HG03039 (cell line): ENCODE measurements around the gene HEATR9.
A peak's percentile ranks its signal among the peaks of the same experiment; 100 is the strongest.

Experiments used
- ATAC-seq: cut with Tn5 transposase; IDR thresholded peaks from one replicate; pipeline ENCODE4 v1.9.1; 2021; ENCODE audit warnings: mild to moderate bottlenecking, moderate library complexity; ENCODE audit not compliant: unreplicated experiment

Gene HEATR9

DNA sequence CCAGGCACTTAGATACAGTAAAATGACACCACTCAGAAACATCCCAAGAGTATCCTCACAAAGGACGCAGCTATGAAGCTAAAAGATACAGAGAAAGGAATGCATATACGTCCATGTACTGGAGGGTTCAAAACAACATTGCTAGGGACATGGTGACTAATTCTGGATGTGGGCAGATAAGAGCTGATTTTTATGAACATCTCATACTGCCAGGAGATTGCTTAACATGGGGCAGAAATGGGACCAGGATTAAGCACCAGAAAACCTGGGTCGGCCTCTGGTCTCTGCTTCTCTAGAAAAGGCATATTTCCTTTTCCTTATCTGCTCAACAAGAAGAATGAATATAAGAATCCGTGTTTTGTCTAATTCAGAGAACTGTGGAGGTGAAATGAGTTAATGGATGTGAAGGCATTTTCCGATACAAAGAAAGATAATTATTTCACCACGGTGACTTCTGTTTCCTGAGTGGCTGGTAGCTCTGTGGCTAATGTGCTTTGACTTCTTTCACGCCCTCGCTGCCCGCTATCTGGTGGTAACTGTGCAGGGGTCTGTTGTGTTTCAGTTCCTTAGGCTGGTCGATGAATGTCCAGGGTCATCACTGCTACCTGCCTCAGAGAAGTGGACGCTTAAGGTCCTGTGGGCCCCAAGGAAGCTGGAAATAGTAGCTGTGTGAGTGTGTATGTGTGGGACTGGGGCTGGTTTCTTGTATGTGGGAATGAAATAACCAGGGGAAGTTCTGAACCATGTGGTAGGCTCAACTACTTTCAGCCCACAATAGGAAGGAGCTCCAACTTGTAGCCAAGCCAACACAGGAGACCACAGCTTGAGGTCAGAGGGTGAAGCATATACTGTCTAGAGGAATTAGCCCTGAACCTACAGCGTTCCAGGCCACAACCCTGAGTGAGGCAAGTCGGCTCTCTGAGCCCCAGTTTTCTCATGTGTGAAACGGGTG lies 27.2 kb upstream of the HEATR9 start:
- no peak for ATAC-seq

DNA sequence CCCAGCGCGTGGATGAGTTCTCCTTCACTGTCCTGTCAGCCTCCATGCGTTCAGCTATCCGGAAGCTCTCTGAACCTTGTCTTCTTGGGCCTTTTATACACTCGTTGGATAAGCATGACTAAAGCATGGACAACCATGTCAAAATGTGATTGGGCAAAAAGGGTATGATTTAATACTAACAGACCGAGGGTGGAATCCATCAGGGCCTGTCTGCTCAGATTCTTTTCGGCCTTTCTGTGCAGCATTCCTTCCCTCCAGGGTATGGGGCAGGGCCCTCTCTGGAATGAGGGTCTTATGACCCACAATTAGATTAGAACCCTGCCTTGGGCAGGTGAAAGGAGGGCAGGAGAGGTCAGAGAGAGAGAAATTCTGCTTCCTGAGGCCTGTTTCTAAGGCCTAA lies 25.5 kb upstream of the HEATR9 start:
- ATAC-seq = no peak

DNA sequence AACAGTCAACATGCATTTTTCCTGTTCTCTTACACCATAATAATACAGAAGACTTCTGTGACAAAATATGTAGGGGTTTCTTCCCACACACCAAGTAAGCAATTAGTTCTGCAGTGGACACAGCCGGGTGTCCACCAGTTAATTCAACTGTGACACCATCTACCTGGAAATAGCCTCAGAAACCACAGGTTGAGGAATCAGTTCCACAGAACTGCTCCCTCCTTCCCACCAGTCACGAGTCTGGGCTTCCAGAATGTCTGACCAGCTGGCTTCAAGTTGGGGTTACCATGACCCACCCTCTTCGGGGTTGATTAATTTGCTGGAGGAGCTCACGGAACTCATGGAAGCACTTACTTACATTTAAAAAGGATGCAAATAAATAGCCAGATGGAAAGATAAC lies 25.1 kb upstream of the HEATR9 start:
- no peak for ATAC-seq

DNA sequence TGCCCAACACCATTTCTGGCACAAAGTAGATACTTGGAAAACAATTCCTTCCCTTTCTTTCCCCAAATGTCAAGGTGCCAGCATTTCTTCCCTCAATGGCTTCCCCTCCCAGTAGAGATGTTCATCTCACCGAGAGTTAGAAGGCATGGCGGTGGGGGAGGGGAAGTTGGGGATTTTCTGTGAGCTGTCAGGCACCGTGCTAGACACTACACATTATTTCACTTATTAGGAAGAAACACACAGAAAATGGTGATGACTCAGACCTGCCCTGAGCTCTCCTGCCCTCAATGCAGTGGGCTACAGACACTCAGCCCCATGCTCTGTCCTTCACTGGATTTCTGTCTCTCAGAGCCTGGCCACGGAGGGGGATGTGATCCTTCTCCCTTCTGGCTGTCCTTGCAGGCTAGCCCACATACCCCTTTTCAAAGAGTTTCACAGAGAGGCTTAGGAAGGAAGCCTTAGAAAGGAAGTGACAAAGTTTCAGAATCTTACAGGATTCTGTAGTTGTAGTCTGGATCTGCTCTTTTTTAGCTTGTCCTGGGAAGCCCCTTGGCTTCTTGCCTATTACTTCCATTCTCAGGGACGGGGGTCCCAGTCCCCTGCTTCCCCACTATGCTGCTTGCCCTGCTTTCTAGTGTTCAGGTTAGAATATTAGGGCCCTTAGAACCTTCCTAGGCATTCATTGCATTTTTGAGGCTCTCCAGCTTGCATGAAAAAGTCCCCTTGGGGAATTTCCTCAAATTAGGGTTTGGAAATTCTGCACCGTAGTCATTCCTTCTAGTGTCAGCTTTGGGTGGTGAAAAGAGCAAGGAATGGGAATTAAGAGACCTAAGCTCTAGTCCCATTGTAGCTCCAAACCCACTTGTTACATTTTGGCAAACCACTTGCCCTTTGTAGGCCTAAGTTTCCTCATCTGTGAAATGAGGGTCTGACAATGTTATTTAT lies 23.7 kb upstream of the HEATR9 start:
- no peak for ATAC-seq

DNA sequence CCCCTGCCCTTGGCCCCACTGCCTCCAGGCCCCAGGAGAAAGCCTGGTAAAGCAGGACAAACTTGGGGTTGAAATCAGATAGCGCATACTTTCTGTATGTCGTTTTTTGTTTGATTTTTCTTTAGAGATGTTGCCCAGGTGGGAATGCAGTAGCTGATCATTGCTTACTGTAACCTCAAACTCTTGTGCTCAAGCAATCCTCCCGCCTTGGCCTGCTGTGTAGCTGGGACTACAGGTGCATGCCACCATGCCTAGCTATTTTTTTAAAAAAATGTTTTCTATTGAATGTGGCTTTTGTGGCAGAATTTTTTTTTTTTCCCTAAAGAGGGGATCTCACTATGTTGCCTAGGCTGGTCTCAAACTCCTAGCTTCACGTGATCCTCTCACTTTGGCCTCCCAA lies 22.6 kb upstream of the HEATR9 start:
- ATAC-seq = no peak

DNA sequence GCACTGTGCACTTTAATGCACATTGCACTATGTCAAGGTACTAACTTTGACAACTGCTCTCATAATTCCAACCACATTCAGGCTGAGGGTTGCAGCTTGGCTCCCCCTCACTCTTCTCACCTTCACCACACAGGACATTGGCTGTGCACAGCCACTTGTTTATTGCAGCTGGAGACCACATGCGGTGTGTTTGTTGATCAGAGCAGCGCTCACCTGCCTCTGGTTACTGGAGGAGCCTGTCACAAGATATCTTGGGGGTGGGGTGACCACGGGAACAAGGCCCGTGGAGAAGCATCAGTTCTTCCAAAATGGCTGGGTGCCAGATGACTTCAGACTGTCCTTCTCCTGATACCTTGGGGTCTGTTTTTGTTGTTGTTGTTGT lies 22.1 kb upstream of the HEATR9 start:
- ATAC-seq = no peak

DNA sequence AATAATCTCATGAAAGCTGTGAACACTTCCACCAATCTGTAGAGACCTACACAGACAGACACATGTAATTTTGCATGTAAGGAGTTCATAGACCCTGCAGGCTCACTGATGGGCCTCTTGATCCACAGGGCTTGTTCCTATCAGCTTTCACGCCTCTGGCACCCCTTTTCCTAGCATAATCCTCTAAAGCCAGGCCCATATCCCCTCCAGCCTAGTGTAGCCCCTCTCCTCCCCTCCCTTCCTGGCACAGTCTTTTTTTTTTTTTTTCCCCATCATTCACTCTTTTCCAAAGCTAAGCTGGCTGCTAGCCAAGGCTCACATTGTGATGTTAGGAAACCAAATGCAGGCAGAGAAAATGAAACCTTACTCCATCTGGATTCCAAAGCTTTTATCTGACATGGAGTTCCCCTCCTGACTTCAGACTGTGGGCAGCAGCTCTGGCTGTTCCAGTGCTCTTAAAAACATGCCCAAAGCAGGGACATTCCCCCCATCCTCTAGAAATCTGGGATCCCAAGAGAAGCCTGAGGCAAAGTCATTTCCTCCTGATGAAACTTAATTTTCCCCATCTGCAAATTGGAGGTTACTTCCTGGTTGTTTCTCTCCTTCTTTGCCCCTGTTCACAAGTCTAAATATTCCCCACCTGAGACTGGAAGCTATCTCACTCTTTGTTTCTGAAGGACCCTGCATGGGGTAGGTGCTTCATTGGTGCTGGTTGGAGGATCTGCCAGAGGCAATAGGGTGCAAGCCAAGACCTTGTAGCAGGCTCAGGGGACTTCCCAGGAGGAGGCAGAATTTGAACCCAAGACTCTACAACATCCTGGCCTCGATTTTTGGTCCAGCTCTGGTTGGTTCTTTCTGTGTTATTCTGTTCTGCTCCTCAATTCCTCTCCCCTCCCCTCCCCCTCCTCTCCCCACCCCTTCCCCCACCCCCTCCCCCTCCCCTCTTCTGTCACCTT lies 21.4 kb upstream of the HEATR9 start:
- ATAC-seq = no peak

DNA sequence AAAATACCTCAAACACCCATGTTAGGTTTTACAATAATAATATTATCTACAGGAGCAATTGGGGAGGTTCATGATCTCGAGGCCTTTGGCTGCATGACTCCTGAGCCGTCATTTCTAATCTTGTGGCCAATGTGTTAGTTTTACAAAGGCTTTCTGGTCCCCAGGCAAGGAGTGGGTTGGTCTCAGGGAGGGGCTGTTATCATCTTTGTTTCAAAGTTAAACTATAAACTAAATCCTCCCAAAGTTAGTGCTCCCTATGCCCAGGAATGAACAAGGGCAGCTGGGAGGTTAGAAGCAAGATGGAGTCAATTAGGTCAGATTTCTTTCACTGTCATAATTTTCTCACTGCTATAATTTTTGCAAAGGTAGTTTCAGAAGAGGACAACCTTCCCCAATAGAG lies 20.6 kb upstream of the HEATR9 start:
- ATAC-seq = no peak

DNA sequence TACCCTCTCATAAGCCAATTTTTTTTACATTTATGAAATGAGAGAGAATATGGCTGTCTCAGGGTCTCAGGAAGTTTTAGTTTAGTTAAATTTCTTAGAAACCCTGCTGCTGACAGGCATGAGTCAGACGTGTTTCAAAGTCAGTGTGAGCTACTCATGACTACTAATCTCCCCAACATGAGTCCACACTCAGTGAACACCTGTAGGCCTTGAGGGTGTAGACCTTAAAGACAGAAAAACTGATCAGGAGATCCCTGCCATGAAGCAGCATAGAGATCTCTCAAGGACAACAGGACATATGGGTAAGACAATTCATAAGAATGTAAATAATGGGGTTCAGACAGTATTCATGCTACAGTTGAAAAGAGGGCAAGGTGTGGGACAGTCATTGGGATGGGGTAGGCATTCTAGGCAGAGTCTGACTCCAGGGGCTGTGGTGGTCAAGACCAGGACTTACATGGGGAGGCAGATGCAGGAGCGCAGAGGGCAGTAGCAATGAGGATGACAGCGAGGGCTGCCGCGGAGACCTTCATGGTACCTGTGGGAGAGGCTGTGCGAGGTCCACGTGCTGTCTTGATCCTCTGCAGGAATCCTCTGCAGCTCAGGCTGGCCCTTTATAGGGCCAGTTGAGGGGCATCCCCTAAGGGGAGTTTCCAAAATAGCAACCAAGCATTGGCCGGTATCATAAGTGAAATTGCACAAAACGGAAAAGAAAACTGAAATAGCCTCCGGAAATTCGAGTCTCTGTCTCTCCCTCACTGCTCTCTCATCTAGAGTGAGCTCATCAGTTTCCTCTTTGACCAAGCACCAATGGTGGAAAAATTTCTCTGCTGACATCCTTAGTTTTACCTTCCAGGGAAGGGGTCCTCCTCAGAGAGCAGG lies 11.3 kb upstream of the HEATR9 start, which contains the start of gene CCL5:
Gene CCL5, minus strand, starts transcription at position 588 of the 882 bp plus-strand sequence.
- ATAC-seq = peak; percentile 83

DNA sequence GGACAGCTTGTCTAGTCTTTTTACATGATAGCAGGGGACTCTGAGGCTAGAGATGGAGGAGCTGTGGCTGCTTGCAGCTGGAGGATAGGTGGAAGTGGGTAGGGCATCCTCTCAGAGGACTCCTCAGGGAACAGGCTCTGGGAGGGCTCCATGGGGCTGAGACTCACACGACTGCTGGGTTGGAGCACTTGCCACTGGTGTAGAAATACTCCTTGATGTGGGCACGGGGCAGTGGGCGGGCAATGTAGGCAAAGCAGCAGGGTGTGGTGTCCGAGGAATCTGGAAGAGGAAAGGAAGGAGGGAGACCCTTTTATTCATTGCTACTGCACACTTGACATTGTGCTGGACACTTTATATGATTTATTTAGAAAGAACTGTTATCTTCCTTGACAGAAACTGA lies 9.7 kb upstream of the HEATR9 start:
- no peak for ATAC-seq

DNA sequence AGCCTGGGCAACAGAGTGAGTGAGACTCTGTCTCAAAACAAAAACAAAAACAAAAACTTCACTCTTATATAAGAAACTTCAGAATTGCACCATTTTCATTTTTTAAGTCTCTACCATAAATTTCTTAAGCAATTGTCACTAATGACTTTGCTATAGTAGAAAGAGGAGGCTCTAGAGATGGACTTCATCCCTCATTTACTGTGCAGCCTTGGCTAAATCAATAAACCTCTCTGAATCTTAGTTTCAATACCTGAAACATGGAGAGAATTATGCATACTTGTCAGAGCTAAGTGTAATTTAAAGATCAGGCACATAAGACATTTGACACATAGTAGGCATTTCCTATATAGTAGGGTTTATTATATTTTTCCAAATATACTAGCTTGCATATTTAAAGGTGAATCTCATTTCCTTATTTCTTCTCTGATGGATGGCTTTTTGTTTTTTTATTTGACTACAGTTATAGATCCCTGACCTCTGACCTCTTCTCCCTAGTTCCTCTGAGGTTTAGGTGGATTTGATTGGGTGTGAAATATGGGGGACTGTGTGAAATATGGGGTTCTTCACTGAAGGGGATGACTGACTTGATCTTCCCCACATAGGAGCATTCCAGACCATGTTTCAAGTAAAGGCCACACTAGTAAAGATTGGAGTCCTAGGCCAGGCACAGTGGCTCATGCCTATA lies 8.8 kb upstream of the HEATR9 start:
- no peak for ATAC-seq

DNA sequence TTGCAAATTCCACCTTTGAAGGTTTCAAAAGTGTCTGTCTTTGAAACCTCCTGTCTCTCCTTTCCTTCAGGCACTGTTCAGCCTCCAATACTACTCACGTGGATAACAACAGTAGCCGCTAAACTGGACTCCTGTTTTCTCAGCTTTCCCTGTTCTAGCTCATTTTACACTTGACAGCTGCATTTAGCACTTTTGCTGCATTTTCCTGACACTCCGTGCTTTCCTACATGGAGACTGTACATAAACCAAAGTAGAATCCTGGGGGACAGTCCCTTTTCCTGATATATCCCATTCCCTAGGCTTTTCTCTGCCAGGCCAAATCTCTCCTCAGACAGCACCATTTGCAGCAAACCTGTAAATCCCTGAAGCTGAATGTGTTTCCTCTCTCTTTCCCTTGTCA lies 7.8 kb upstream of the HEATR9 start:
- ATAC-seq = no peak

DNA sequence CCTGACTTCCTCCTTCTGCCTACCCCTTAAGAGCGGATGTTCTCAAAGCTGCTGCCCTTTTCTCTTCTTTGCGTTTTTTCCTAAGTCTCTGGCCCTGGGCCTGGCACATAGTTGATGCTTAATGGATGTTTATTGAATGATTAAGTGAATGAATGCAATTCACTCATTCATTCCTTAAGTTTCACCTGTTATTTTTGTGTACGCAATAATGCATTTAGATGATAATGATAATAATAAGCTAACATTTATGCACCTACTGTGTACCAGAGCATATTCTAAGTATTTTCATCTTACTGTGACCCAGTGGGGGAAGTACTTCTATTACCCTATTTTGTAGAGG lies 7.1 kb upstream of the HEATR9 start:
- no peak for ATAC-seq

DNA sequence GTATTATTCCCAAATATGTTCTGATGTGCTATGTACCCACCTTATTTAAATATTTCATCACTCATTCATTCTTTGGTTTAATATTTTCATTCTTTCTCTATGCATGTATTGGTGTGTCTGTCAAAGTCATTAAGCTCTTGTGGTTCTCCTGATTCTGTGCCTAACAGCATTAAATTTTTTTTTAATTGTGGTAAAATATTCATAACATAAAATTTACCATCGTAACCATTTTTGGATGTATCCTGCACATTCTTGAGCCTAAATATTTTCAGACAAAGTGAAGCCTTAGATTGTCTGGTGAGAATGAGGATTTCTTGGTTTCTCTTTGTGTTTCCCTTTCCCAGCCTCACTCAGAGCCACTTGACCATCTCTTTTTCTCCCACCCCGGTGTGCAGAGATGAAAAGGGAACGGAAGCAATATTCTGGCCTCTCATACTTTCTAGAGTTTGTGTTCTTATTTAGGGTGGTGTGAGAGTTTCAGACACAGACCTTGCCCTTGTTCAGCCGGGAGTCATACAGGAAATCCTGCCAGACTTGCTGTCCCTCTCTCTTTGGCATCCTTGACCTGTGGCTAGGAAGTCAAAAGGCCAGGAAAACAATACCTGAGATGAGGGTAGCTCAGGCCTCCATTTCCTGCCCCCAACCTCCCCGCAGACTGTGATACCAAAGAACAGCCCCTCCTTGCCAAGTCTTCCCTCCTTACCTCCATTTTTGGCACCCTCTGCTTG lies 6.5 kb upstream of the HEATR9 start:
- no peak for ATAC-seq

DNA sequence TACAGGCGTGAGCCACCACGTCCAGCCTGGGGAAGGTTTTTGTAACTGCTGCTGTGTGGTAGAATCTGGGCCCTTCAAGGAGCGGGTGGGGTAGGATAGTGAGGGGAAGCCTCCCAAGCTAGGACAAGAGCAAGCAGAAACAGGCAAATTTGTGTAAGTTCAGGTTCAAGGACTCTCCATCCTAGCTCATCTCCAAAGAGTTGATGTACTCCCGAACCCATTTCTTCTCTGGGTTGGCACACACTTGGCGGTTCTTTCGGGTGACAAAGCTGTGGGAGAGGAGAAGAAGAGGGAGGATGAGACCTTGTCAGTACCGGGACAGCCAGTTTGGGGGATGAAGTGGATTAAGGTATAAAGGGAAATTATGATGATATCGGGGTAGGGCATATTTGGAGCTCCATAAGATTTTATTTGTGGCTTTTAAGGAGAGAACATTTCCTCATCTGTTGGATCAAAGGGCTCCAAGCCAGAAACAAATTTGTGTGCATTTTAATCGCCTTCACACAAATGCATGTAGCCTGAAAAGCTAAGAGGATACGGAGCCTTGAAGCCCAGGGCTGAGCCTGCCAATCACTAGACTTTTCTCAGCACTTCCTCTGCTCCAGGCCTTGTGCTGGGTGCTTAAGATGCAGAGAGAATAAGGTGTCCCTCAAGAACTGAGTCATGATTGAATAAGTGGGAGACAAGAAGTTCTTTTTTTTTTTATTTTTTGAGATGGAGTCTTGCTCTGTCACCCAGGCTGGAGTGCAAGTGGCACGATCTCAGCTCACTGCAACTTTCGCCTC lies 3.7 kb upstream of the HEATR9 start:
- ATAC-seq = no peak

DNA sequence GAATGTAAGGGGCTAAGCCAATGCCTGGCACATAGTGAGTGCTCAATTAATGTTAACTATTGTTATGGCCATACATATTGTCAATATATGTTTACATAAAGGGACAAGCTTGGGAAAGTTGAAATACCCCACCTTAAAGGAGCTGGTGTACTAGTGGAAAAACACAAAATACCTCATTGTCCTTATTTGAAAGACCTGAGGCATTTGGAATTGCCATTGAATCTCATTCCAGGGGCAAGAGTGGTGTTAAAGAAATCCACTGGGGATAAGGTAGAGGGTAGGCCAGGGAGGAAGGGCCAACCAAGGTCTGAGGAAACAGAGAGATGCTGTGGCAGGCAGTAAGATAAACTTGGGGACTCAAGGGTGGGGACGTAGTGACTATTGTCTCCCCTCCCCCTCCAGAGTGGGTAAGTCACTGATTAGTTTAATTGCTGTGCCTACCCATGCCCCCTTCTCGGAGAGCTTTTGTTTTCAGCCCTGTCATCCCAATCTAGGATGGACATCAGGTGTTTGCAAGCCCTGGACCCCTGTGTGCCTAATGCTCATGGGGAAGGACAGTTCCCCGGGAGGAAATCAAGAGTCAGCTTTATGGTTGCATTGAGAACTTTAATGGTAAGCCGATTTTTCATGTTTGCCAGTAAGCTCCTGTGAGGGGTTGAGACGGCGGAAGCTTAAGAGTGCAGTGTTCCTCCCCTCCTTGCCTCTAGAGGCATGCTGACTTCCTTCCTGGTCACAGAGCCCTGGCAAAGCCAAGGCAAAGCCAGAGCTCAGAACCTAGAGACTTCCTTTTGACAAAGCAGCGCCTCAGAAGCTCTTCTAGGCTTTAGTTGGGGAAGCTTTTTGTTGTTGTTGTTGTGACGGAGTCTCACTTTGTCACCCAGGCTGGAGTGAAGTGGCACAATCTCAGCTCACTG lies 2.5 kb upstream of the HEATR9 start:
- ATAC-seq = no peak

DNA sequence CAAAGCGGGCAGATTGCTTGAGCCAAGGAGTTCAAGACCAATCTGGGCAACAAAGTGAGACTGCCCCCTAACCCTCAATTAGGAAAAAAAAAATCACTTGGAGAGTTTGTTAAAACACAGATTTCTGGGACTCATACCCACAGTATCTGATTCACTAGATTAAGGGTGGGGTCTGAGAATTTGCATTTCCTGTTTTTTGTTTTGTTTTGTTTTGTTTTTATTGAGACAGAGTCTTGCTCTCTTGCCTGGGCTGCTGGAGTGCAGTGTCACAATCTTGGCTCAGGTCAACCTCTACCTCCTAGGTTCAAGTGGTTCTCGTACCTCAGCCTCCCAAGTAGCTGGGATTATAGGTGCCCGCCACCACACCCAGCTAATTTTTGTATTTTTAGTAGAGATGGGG lies 1.1 kb downstream of the HEATR9 start:
- ATAC-seq = no peak
